Stimulated activated CD8-positive, alpha-beta memory T cell treated with anti-CD3 and anti-CD28 coated beads, Interleukin-15, amount 100 ng/mL, for 48 hours (primary cell): ENCODE data around the gene INPP5K.

ENCODE experiments used
- DNase-seq, 2 donors: peaks; one replicate each; pipeline ENCODE4 v3.0.0-alpha.2; 2020; ENCODE audit warnings: low read depth in 2 of 2

The INPP5K gene

DNA sequence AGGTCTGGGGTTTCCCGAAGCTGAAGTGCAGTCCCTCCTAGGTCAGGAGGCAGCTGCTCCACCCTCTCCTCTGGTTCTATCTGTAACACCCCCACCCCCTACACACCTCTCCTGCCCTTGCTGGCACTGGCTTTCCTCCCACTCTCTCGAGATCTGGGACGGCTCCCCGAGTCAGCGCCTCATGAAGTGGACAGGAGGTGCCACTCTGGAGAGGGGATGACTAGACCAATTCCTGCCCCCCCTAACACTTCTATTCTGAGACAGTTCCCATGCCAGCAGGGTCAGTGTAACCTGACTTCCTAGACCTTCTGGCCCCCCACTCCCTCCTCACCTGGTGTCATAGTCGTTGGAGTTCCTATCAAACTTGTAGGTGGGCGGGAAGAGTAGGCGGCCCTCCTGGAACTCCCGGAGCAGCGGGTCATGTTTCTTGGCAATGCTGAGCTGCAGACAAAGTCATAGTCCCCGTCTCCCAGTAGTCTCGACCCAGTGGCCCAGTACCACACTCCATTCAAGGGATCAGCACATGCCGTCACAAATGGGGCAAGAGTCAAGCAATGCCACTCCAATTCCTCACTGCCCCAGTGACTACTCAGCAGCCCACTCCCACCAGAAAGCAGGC lies 9.7 kb downstream of the INPP5K start:
- no peak for DNase-seq

DNA sequence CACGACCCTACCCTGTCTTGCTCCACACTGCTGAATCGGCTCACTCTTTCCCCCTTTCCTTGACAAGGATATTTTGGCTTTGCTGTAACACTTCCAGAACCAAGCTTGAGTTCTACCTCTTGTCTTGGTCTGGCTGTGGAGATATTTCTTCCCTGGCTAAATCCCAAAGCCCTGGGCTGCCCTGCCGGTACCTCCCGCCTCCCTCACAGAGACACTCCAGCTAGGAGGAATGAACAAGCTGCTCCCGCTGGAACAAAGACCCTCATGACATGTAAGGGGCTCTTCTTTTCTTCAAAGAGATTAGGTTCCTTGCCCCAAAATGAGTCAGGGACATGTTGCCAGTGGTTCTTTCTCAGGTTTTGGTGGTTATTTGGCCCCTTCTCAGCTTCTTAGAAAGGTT lies 10.8 kb downstream of the INPP5K start:
- DNase-seq = no peak

DNA sequence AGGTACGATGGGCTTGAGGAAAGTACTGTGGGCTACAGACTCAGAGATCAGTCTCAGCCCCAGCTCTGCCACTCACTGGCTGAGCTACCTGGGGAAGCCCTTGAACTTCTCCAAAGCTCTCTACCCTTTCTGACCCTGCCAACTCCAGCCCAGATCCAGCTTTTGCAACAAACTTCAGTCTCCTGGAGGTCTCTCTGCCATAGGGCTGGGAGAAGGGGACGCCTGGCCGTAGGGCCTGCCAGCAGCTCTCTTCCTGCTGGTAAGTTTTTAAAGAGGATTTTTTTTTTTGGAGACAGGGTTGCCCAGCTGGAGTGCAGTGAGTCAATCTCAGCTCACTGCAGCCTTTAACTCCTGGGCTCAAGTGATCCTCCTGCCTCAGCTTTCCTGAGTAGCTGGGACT lies 11.5 kb downstream of the INPP5K start:
- no peak for DNase-seq

DNA sequence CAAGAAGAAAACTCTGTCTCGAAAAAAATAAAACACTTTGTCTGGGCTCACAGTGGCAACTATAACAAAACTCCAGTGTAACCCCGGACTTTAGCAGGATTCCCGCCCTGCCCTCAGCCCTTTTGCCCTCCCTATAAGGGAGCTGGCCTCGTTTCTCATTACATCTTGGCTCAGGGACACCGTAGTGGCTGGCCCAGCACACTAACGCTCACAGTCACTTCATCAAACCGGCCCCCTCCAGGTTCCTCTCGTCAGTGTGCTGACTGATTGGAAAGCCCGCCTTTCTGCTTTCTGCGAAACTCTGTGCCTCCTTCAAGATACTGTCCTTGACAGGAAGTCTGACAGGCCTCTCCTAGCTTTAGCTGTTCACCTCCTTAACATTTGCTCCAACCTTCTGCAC lies 12.7 kb downstream of the INPP5K start:
- no peak for DNase-seq

DNA sequence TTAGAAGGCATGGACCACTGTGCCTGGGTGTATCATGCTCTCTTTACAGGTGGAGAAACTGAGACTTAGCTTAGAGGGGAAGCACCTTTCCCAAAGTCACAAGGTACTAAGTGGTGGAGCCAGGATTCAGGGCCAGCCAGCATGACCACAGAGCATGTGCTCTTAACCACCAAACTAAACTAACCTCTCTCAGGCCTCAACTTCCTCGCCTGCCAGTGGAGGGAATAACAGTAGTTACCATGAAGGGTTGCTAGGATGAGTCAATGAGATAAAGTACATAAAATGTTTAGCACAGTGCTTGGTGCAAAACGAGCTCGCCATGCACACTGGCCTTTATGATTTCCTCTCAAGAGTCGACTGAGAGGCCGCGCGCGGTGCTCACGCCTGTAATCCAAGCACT lies 17.5 kb downstream of the INPP5K start:
- no peak for DNase-seq

DNA sequence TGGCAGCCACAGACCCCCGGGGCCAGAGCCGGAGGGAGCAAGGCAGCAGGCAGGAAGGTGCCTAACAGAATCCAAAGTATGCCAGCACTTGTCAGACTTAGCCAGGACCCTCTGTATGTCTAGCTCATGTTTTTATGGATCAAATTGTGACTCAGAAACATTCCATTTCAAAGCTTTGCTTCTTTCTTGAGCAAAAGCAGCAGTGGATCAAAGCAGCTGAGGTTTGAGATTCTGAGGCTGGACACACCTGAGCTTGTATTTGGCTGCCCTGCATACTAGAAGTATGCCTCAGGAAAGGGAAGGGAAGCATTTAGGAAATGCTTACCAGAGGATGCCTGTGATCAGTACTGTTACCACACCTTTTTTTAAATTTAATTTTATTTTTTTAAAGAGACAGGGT lies 18.2 kb downstream of the INPP5K start:
- no peak for DNase-seq

DNA sequence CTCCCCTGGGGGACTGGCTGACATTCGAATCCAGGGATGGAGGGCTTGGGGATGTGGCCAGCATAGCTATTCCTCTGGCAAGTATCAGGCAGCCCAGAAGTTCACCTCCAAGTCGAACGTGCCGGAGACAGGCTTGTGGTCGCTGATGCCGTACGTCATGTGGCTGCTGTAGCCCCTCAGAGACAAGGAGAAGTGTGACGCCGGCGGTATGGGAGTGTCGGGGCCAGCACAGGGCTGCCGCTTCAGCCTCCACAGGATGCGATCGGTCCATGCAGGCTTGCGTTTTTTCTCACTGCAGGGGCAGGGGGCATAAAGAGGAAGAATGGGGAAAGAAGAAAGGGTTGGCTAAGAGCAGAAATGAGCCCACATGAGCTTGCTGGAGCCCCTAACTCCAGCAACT lies 18.6 kb downstream of the INPP5K start:
- DNase-seq = no peak

DNA sequence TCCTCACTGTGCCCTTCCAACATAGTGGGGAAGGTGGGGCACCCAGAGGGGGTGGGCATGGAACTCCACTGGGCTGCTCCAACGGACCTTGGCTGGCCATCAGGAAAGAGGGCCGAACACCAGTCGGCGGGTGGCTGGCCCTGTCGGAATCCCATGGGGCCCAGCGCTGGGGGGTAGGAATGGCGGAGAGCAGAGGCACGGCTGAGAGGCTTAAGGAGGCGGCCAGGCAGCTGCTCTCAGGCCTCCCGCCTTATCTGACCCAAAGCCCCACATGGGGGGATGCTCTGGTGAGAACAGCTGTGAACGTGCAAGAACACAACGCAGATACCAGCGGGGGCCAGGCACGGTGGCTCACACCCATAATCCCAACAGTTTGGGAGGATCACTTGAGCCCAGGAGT lies 19.5 kb downstream of the INPP5K start:
- DNase-seq = no peak

DNA sequence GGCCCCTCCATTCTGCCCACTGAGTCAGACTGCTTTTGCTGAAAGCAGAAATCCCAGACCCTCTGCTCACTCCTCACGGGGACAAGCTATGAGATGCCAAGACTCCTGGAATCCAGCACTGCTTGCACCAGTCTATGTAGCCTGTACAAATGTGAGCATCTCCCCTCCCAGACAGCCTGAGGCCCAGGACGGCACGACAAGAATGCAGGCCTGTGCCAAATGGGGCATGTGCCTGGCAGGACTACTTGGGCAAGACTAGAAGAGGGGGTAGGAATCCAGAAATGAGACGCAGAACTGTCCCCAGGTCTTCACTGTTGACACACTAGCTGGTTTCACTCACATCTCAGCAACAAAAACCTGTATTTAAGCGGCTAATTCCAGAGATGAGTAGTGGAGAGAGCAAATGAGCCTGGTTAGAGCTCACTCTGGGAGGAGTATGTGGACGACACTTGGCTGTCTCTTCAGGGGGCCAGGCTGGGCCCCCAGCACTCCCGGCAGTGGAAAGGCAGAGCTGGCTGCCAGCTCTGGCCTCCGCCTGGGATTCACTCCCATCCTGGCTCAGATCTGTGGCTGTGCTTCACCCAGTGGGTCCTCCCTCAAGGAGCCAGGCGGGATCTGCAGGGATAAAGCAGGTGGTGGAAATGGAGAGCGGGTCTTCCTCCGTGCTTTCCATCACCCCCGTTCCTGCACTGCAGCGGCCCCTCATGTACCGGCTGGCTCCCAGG lies 21.0 kb downstream of the INPP5K start:
- DNase-seq = no peak

DNA sequence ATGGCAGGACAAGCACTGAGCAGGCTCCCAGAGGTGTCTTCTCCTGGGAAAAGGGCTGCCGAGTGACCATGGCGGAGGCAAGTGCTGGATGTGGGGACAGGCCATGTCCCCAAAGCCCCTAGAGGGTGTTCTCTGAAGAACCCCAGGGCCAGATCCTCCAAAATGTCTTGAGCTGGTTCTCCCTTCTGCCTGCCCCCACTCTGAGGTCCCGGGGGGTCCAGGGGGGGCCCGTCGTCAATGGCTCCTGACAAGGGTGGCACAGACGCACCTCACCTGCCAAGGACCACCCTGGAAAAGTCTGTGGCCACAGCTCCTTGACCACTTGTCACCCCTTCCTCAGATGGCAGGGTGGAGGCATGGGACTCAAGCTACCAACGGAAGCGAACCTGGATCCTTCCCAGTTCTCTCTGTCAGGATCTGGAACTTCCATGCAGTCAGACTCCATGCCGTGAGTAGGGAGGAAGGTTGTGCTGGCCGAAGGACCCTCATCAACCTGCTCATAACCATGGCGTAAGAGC lies 21.6 kb downstream of the INPP5K start:
- no peak for DNase-seq

DNA sequence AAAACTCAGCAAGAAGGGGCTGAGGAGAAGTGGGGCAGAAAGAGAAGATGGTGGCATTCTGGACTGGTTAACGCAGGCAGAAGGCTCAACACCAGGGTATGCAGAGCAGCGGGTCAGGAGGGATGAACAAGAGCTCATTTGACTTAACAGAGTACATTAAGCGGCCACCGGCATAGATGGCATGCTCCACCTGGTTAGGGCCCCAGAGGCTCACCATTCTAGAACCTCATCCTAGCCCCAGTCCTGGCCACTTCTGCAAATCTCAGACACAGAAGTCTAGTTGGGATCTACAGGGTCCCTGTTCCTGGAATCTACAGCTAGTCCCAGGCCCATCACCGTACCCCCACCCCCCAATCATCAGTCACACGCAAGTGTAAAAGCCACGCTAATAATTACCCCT lies 22.2 kb downstream of the INPP5K start:
- DNase-seq = no peak

DNA sequence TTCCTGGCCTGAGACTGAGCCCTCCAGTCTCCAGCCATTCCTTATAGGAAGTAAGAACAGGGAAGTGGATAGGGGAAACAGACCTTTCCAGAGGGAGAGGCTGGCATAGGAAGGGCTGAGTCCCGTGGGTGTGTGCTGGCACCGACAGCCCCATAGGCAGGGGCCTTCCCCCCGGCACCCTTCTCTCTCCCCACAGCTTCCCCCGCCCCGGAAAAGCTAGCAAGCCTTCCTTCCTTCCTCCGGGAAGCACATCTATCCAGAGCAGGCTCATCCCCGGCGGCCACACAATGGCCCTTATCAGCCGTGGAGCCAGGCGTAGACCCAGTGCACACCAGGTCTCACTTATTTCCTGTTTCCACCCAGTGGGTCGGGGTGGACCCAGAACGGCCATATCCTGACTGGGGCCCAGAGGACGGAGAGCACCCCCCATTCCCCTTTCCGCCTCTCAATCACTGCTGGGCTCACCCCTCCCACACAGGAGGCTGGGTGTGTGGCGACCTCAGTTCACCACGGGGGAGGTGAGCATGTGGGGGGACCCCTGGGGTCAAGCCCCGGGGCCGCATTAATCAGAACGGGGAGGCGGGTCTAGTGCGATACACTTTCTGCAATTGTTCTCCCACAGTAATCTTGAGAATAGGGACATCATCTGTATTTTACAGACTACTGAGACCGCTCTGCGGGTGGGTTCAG lies 23.0 kb downstream of the INPP5K start:
- no peak for DNase-seq

DNA sequence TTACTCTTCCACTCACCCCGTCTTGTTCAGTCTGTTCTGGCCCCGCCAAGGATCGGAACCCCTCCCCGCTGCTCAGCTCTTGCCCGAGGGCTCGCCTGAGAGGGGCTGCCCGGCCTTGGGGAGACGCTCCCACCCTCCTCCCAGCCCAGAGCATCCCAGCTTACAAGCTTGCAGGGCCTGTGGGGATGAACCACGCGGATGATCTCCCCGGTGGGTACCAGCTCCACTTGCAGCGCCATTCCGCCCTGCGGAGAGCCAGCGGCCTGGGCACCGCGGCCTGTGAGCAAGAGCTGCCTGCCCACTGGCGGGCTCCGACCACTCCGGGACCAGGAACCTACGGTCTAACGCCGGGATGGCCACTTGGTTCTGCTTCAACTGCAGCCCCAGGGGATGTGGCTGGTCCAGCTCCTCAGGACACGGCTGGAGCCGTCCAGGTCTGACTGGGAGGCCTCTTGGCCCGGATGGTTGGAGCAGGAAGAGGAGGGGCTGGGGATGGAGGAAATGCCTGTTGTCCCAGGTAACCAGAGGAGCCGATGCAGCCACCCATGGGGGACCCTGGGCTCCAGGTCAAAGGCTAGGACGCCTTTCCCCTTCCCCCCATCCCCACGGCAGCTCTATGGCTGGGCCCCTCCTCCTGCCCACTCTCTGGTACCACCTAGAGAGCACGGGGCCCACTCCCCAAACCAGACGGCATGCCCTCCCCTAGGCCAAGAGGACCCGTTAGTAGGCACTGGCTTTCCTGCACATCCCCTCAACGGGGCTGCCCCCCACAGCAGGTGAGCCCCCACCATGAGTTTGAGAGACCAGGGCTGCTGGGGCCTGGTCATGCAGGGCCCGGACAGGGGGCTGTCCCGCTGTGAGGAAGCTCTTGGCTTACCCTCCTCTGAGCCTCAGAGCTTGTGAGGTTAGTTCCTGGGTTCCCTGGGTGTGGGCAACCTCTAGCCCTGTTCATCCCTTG lies 23.9 kb downstream of the INPP5K start, which contains the start of gene MYO1C:
TSS of gene MYO1C (minus strand) at position 438 of the 958 bp plus-strand sequence. CDS start at position 239, 199 bp downstream.
- DNase-seq = no peak

DNA sequence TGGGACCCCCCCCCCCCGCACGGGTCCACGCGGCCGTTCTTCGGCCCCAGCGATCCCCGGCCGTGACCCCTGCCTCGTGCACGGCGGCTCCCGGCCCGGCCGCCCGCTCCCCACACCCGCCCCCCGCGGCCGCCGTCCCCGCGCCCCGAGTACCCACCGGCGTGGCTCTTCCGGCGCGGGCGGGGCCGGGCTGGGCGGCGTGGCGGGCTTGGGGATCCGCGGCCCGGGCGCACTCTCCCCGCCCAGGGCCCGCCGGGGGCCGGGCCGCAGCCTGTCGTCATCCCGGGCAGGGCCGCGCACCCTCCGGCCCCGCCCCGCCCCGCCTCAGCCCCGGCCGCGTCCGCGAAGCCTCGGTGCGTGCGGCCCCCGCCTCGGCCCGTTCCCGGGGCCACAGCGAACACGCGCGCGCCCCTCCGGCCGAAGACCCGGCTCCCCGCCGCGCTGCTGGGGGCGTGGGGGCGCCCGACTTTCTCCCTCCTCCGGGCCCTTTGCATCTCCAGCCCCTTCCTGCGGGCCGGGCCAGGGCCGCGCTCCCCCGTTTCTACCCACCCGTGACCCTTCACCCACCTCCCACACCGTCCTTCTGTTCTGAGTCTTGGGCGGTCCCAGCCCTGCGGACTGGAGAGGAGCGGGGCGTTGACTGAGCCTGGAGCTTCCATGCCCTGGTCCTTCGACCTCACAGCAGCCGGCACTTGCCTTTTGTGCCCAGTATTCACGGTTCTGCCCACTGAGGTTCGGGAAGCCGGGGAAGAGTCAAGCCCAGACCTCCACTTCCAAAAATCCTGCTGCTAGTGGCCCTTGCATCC lies 24.8 kb downstream of the INPP5K start:
- no peak for DNase-seq

DNA sequence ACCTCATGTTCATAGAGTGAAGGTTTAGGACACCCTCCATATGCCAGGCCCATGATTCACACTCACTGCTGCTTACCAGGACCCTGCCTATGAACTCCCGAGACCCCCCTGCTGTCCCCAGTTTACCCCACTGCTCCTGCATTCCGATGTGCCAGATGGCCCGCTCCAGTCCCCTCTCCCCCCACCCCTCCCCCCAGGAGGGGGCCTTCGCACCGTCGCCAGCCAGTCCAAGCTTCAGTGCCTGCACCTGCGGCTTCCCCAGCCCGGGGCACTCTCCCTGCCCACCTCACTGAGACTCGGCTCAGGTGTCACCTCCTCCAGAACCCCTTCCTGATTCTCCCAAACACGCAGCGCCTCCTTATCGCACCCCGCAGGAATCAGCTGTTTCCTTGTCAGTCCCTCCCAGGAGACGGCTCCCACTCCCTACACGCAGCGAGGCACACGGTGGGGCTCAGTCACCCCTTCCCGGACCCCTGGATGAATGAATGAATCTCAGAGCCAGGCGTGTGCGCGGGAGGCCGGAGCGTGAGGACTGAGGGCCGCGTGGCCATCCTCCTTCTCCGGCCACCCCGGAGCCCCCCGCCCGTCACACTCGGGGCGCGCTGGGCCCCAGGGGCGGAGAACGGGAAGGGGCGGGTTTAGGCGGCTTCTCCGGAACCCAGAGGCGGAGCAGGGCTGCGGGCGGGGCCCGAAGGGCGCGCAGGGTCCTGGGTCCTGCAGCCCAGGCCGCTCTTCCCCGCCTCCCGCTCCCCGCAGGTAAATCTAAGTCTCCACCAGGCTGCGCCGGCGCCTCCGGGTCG lies 25.6 kb downstream of the INPP5K start:
- DNase-seq = peak in 1 of 2 donors; percentile 58

DNA sequence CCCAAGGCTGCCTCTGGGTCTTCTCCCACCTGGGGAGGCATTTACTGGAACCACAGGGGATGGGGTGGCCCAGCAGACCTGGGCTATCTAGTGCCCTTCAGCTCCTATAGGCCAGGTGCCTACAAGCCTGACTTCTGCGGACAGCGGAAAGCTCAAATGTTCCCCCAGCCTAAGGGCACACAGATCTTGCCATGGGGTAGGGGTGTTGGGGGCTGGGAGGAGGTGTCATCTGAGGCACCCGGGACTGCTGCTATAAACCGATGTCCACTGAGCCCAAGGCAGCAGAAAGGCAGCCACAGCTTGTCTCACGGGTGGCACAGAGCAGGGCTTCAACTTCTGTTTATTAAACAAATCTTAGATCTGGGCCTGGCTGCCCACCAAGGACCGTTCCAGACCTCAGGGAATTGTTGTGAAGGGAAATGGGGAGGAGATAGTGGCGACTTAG lies 27.6 kb downstream of the INPP5K start:
- DNase-seq = no peak

DNA sequence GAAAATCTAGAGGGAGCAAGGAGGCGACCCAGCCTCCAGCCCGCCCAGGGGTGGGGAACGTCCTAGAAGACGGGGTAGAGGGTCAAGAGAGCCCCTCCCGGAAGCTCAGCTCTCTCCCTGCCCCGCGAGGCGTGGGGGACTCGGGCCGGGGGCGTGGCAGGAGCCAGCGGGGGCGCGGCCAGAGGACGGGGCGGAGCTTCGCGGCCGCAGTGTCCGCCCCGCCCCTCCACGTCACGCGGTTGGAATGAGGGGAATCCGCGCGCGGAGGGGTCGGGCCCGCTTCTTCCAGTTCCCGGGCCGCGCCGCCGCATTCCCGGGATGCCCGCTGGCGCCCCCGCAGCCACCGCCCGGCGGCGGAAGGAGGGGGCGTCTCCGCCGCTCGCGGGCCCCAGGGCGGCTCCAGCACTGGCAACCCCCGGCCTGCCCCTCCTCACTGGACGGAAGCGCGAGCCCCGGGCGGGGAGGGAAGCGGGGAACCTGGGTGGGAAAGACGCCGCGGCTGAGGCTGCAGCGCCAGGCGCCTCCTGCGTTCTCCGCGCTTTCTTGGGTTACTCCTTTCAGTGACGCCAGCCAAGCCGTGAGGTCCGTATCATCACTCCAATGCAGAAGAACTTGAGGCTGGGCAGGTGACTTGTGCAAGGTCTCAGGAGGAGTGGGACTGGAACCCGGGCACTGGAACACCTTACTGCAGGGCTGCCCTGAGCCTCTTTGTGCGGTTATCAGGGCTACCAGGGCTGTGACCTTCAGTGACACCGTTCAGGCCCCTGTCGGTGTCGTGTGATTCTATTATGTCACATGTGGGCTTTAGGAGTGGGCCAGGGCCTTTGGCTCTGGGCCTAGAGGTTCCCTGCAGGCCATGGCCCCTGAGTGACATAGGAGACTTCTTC lies 28.2 kb downstream of the INPP5K start:
- peak; percentile 46 to 51 for DNase-seq

DNA sequence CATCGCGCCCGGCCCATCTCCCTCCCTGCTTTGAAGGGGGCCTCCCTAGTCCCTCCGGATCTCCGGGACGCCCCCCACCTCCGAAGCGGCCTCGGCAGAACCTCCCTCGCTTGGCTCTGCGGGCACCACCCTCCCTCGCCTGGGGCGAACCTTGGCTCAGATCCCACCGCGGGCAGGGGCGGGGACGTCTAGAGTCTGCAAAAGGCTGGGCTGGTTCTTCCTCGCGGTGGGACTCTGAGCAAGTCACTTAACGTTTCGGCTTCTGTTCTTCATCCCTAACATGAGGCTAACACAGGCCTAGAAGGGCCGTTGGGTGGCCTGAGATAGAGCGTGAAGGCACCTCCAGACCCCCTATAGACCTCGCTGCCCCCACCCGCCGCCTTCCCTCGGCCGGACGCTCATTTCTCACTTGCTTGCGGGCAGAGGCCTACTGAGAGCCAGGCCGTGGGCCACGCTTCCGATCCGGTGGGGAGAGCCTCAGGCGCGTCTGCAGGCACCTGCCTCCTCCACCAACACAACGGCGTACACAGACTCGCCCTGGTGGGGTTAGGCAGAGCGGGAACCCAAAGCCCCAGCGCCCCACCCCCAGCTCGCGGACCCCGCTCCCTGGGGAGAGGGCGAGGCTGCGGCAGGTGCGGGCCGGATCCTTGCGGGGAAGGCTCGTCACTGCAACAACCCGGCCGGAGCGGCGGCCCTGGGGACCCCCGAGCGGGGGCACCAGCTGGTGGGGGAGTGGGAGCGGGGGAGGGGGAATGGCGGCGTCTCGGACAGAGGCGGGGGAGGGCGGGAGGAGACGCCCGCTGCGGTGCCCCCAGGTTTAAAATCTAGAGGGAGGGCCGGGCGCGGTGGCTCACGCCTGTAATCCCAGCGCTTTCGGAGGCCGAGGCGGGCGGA lies 29.4 kb downstream of the INPP5K start:
- peak; percentile 66 to 70 for DNase-seq
